ENCODE results near the gene DAZAP1.

- TF ChIP-seq L3MBTL2 (conservative IDR thresholded peaks at IDR 0.05), result no peak
- no peak for TF ChIP-seq SP1 (IDR thresholded peaks at IDR 0.05)
- no peak for TF ChIP-seq FOXM1 (IDR thresholded peaks at IDR 0.05; ENCODE audit: borderline replicate concordance)
- no peak for TF ChIP-seq PKNOX1 (IDR thresholded peaks at IDR 0.05)
- TF ChIP-seq ZNF384 (IDR thresholded peaks at IDR 0.05), result no peak
- no peak for TF ChIP-seq ARNT (IDR thresholded peaks at IDR 0.05)
- no peak for TF ChIP-seq FOXA1 (IDR thresholded peaks at IDR 0.05)
- TF ChIP-seq SUZ12 (IDR thresholded peaks at IDR 0.05), result no peak
- TF ChIP-seq LEF1 (IDR thresholded peaks at IDR 0.05; ENCODE audit: borderline replicate concordance), result no peak
These were observed 22.4 kb downstream of the DAZAP1 start for GRCh38 chr19:1429750-1430149.

Data from HEK293T (cell line).